Loucy (cell line): Measurements from ENCODE around the gene WDR49.

Source experiments
- EZH2phosphoT487 ChIP-seq: fragments of 200-600 bp; IDR thresholded peaks from 2 replicates; pipeline ENCODE4 v1.6.1; 2018; ENCODE audit warnings: antibody characterized with exemption, mild to moderate bottlenecking, moderate library complexity, borderline replicate concordance
- TF ChIP-seq, protein P1 (sequence below): fragments of 200-600 bp; sonication (generic); conservative IDR thresholded peaks from 2 replicates; pipeline ENCODE4 v1.5.1; 2014; ENCODE audit warnings: mild to moderate bottlenecking, antibody characterized with exemption, low read length

DNA sequence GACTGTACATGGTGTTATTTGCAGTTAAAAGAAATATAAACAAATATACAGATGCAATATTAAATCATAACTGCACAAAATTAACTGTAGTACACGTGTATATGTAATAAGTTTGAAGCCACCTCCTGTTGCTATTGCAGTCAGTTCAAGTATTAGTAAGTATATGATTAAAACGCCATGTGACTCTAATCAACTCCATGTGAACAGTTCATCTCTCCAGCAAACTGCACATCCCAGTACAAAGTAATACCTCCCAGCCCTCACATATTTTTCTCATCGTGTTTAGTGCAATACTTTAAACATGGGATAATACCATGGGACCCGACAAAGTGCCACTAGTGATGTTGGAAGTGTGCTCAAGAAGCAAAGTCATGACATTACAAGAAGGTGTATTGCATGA is 46.3 kb upstream of the WDR49 start:
- TF ChIP-seq EZH2phosphoT487, result no peak
- TF ChIP-seq, protein P1, sequence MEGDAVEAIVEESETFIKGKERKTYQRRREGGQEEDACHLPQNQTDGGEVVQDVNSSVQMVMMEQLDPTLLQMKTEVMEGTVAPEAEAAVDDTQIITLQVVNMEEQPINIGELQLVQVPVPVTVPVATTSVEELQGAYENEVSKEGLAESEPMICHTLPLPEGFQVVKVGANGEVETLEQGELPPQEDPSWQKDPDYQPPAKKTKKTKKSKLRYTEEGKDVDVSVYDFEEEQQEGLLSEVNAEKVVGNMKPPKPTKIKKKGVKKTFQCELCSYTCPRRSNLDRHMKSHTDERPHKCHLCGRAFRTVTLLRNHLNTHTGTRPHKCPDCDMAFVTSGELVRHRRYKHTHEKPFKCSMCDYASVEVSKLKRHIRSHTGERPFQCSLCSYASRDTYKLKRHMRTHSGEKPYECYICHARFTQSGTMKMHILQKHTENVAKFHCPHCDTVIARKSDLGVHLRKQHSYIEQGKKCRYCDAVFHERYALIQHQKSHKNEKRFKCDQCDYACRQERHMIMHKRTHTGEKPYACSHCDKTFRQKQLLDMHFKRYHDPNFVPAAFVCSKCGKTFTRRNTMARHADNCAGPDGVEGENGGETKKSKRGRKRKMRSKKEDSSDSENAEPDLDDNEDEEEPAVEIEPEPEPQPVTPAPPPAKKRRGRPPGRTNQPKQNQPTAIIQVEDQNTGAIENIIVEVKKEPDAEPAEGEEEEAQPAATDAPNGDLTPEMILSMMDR, result no peak
